IMR-90 (cell line): ENCODE results near the gene NPAS3. TPM values are rescaled to one million over a fixed set of nuclear protein-coding genes. Genes with fewer than 3 reads are reported as not detected.

Experiments
- ATAC-seq: fragments of 200-7000 bp; cut with Tn5 transposase; 2 replicates; pipeline ENCODE4 v1.9.1; 2020; ENCODE audit warnings: low read depth, mild to moderate bottlenecking, moderate library complexity
- BruUV-seq: library from RNA; stranded (reverse); fragments of 400-500 nt; replicated peaks from 2 replicates; lab custom pipeline; 2021; lab: Mats Ljungman, UMichigan
- CTCF ChIA-PET: fragments of 300-600 bp; formaldehyde crosslinking; extraction: SDS; loops from one replicate; lab custom pipeline; 2021; ENCODE audit warnings: antibody characterized with exemption; lab: Yijun Ruan, JAX
- POLR2A ChIA-PET: fragments of 300-600 bp; sonication (Branson Sonifier 250); formaldehyde crosslinking; loops from one replicate; lab custom pipeline; 2022; ENCODE audit warnings: antibody characterized with exemption; ENCODE audit not compliant: unreplicated experiment; lab: Charles Lee
- DNase-seq: peaks from one replicate; pipeline ENCODE4 v3.0.0; 2013
- H2AFZ ChIP-seq: replicated peaks from 2 replicates; pipeline ENCODE3; 2013; ENCODE audit warnings: low read length, mild to moderate bottlenecking; ENCODE audit not compliant: poor library complexity
- H2AK5ac ChIP-seq: 2 replicates; pipeline ENCODE4 v1.6.1; 2013; ENCODE audit warnings: low read depth, low read length, inconsistent platforms
- H2AK9ac ChIP-seq: replicated peaks from 2 replicates; pipeline ENCODE3; 2013; ENCODE audit warnings: mild to moderate bottlenecking, low read depth, low read length, moderate library complexity; ENCODE audit not compliant: poor library complexity
- H2BK120ac ChIP-seq: 2 replicates; pipeline ENCODE4 v1.6.1; 2013; ENCODE audit warnings: low read depth, low read length, inconsistent platforms
- H2BK15ac ChIP-seq: 3 replicates; pipeline ENCODE4 v1.6.1; 2013; ENCODE audit warnings: low read depth, low read length, inconsistent platforms
- H2BK20ac ChIP-seq: 2 replicates; pipeline ENCODE4 v1.6.1; 2013; ENCODE audit warnings: low read depth, mild to moderate bottlenecking, inconsistent platforms, low read length, moderate library complexity
- H2BK5ac ChIP-seq: 2 replicates; pipeline ENCODE4 v1.6.1; 2013; ENCODE audit warnings: mild to moderate bottlenecking, low read depth, low read length, inconsistent platforms; ENCODE audit not compliant: poor library complexity, severe bottlenecking
- H3K14ac ChIP-seq: replicated peaks from 2 replicates; pipeline ENCODE4 v1.6.1; 2013; ENCODE audit warnings: low read depth, low read length, inconsistent platforms
- H3K18ac ChIP-seq: 2 replicates; pipeline ENCODE4 v1.6.1; 2013; ENCODE audit warnings: low read depth, low read length, control low read depth
- H3K23ac ChIP-seq: 2 replicates; pipeline ENCODE4 v1.6.1; 2013; ENCODE audit warnings: low read depth, low read length, inconsistent platforms
- H3K27ac ChIP-seq: 2 replicates; pipeline ENCODE4 v1.5.1; 2013; ENCODE audit warnings: mild to moderate bottlenecking, control low read depth, low read length; ENCODE audit not compliant: insufficient read depth
- H3K27me3 ChIP-seq: 2 replicates; pipeline ENCODE4 v1.6.1; 2013; ENCODE audit warnings: low read length; ENCODE audit not compliant: control insufficient read depth, insufficient read depth
- H3K36me3 ChIP-seq: 2 replicates; pipeline ENCODE4 v1.6.1; 2013; ENCODE audit warnings: low read length, mixed read lengths; ENCODE audit not compliant: control insufficient read depth, insufficient read depth
- H3K4ac ChIP-seq: 2 replicates; pipeline ENCODE4 v1.6.1; 2013; ENCODE audit warnings: low read depth, low read length, inconsistent platforms
- H3K4me1 ChIP-seq: 2 replicates; pipeline ENCODE4 v1.6.1; 2013; ENCODE audit warnings: low read length, mixed read lengths; ENCODE audit not compliant: control insufficient read depth, insufficient read depth
- H3K4me2 ChIP-seq: 2 replicates; pipeline ENCODE4 v1.6.1; 2013; ENCODE audit warnings: low read depth, mild to moderate bottlenecking, control low read depth, low read length, moderate library complexity
- H3K4me3 ChIP-seq: 2 replicates; pipeline ENCODE4 v1.5.1; 2013; ENCODE audit warnings: low read depth, mild to moderate bottlenecking, control low read depth, low read length, moderate library complexity; ENCODE audit not compliant: insufficient read depth
- H3K56ac ChIP-seq: 2 replicates; pipeline ENCODE4 v1.6.1; 2013; ENCODE audit warnings: low read length, inconsistent platforms; ENCODE audit not compliant: insufficient read depth; ENCODE audit errors: extremely low read depth
- H3K79me1 ChIP-seq, 2 experiments: 2 replicates each; pipeline ENCODE4 v1.6.1; 2013; ENCODE audit warnings: low read length in 2 of 2, inconsistent platforms in 1 of 2, low read depth in 1 of 2
- H3K9ac ChIP-seq: 2 replicates; pipeline ENCODE4 v1.6.1; 2013; ENCODE audit warnings: low read depth, low read length, control low read depth
- H3K9me1 ChIP-seq: 2 replicates; pipeline ENCODE4 v1.6.1; 2013; ENCODE audit warnings: low read length, inconsistent platforms; ENCODE audit not compliant: insufficient read depth
- H3K9me3 ChIP-seq: 2 replicates; pipeline ENCODE4 v1.6.1; 2013; ENCODE audit warnings: low read length; ENCODE audit not compliant: control insufficient read depth, insufficient read depth
- H4K20me1 ChIP-seq: 2 replicates; pipeline ENCODE4 v1.6.1; 2013; ENCODE audit warnings: low read length, inconsistent platforms; ENCODE audit not compliant: insufficient read depth
- H4K5ac ChIP-seq: 2 replicates; pipeline ENCODE4 v1.6.1; 2013; ENCODE audit warnings: mild to moderate bottlenecking, low read depth, low read length, control low read depth
- H4K8ac ChIP-seq, 2 experiments: 2 replicates each; pipeline ENCODE4 v1.6.1; 2013; ENCODE audit warnings: low read depth in 2 of 2, low read length in 2 of 2, control low read depth in 1 of 2, inconsistent platforms in 1 of 2
- H4K91ac ChIP-seq: 2 replicates; pipeline ENCODE4 v1.6.1; 2013; ENCODE audit warnings: low read depth, low read length, inconsistent platforms; ENCODE audit not compliant: insufficient read depth
- BHLHE40 ChIP-seq: fragments of 150-350 bp; IDR thresholded peaks from 2 replicates; pipeline ENCODE4 v1.6.1; 2016; ENCODE audit warnings: mild to moderate bottlenecking, low read depth, low read length
- POLR2A ChIP-seq: IDR thresholded peaks from 2 replicates; pipeline ENCODE4 v1.6.1; 2012; ENCODE audit warnings: mild to moderate bottlenecking, low read depth, low read length
- RAD21 ChIP-seq: IDR thresholded peaks from 2 replicates; pipeline ENCODE4 v1.6.1; 2012; ENCODE audit warnings: low read length, improper control_type of control experiment
- WGBS, 2 experiments: methylation state at CpG; one replicate each; pipeline versions ENCODE4 v1.1.5 to v1.1.7; 2013; ENCODE audit warnings: missing lambda C conversion rate in 2 of 2; ENCODE audit not compliant: insufficient read length in 1 of 2; ENCODE audit errors: extremely low coverage in 2 of 2; 5-methylcytosine and 5-hydroxymethylcytosine counted together
- dilution Hi-C: fragments of 300-500 bp; cut with HindIII; formaldehyde crosslinking; loops from one replicate; pipeline ENCODE4 v1.14.3; 2018; ENCODE audit warnings: low sequenced_read_pairs; ENCODE audit not compliant: unreplicated experiment
- in situ Hi-C: fragments of 300-500 bp; cut with MboI; formaldehyde crosslinking; loops from 3 replicates; pipeline ENCODE4 v1.14.3; 2019; ENCODE audit warnings: low sequenced_read_pairs, inconsistent platforms, mixed read lengths
- intact Hi-C: fragments of 100-400 bp; cut with micrococcal nuclease; formaldehyde crosslinking; loops from 2 replicates; pipeline ENCODE4 v1.10.0; 2022
- polyA plus RNA-seq, 3 experiments: library from polyadenylated mRNA; depleted of rRNA; stranded (reverse); fragments of >200 nt; gene quantifications; 2 replicates each; pipeline ENCODE4 v1.2.3, GENCODE V29; 2012; ENCODE audit warnings: low replicate concordance in 1 of 3
- total RNA-seq: library from RNA; depleted of rRNA; stranded (reverse); fragments of >200 nt; gene quantifications from 2 replicates; pipeline ENCODE4 v1.2.3, GENCODE V29; 2012
- TF ChIP-seq, protein P1 (sequence below): conservative IDR thresholded peaks from 2 replicates; pipeline ENCODE4 v1.5.1; 2012; ENCODE audit warnings: mild to moderate bottlenecking, low read depth, low read length, improper control_type of control experiment
- TF ChIP-seq, protein P2 (sequence below): fragments of 150-350 bp; IDR thresholded peaks from 2 replicates; pipeline ENCODE4 v1.6.1; 2016; ENCODE audit warnings: low read depth, mild to moderate bottlenecking, low read length, moderate library complexity, borderline replicate concordance

The NPAS3 gene
- total and polyA plus RNA-seq, 2 of the 4 experiments (the other 2 are of a cell fraction), result not detected

DNA sequence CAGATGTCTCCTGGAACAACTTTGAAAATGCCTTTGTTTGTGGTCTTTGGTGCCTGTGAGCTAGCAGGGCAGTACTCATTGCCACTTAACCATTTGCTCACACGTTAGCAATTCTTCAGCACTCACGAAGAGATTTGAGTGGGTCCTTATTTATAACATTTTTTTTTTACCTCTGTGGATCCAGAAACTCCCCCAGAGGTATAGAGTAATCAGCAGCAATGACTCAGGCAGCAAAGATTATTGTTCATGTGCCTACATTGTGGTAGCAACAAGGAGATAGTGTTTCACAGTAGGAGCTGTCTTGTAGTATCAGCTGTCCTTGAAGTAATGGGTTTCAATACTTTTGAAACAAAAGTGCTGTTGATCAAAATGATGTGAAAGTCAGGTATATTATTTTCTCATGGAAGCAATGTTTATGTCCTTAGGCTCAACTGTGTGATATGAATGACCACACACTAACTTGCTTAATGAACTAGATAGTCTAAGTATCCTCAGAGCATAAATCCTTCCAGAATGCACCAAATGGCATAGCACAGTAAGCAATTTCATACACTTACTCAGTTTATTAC lies 708.1 kb downstream of the NPAS3 start:
- BruUV-seq, result no TSS peak

More for the DNA sequence above, 708.1 kb downstream of the NPAS3 start:
- no peak overlapping the region for H3K27ac ChIP-seq
- H2BK20ac ChIP-seq, result no peak overlapping the region
- H2AK9ac ChIP-seq, result no peak overlapping the region
- H3K9ac ChIP-seq, result no peak overlapping the region
- TF ChIP-seq, protein P1, sequence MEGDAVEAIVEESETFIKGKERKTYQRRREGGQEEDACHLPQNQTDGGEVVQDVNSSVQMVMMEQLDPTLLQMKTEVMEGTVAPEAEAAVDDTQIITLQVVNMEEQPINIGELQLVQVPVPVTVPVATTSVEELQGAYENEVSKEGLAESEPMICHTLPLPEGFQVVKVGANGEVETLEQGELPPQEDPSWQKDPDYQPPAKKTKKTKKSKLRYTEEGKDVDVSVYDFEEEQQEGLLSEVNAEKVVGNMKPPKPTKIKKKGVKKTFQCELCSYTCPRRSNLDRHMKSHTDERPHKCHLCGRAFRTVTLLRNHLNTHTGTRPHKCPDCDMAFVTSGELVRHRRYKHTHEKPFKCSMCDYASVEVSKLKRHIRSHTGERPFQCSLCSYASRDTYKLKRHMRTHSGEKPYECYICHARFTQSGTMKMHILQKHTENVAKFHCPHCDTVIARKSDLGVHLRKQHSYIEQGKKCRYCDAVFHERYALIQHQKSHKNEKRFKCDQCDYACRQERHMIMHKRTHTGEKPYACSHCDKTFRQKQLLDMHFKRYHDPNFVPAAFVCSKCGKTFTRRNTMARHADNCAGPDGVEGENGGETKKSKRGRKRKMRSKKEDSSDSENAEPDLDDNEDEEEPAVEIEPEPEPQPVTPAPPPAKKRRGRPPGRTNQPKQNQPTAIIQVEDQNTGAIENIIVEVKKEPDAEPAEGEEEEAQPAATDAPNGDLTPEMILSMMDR, result no peak
- TF ChIP-seq POLR2A (no peak), BHLHE40 (no peak), RAD21 (no peak)
- TF ChIP-seq, protein P2, sequence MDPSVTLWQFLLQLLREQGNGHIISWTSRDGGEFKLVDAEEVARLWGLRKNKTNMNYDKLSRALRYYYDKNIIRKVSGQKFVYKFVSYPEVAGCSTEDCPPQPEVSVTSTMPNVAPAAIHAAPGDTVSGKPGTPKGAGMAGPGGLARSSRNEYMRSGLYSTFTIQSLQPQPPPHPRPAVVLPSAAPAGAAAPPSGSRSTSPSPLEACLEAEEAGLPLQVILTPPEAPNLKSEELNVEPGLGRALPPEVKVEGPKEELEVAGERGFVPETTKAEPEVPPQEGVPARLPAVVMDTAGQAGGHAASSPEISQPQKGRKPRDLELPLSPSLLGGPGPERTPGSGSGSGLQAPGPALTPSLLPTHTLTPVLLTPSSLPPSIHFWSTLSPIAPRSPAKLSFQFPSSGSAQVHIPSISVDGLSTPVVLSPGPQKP, result no peak
- no peak overlapping the region for H2AFZ ChIP-seq
- H3K9me3 ChIP-seq, result no peaks in the 10 kb centered on the region
- H2BK5ac ChIP-seq, result no peak overlapping the region
- H4K8ac ChIP-seq, result no peak overlapping the region
- H3K4me3 ChIP-seq, result no peak overlapping the region
- no peak overlapping the region for H3K18ac ChIP-seq
- intact Hi-C loops, result no loop called here
- WGBS, 2 experiments, result no CpG with 5 or more reads among the region's 2 CpGs
- no peak overlapping the region for H3K23ac ChIP-seq
- no peak overlapping the region for H3K4ac ChIP-seq
- in situ Hi-C loops, result no loop called here
- no peak overlapping the region for H3K4me2 ChIP-seq
- no peaks in the 10 kb centered on the region for H3K79me1 ChIP-seq
- DNase-seq, result peak; percentile 49
- dilution Hi-C loops, result no loop called here
- ChIA-PET CTCF (no interaction called here), POLR2A (no interaction called here)
- no peak overlapping the region for H3K14ac ChIP-seq
- H3K4me1 ChIP-seq, result no peaks in the 10 kb centered on the region
- no peak overlapping the region for H2BK15ac ChIP-seq
- no peaks in the 10 kb centered on the region; the same call in 1 of the 2 replicates for H3K27me3 ChIP-seq
- no peak overlapping the region for H2BK120ac ChIP-seq
- no peaks in the 10 kb centered on the region for H3K36me3 ChIP-seq
- H4K91ac ChIP-seq, result no peak overlapping the region
- H4K5ac ChIP-seq, result no peak overlapping the region
- no peak overlapping the region for H2AK5ac ChIP-seq
- H3K9me1 ChIP-seq, result no peaks in the 10 kb centered on the region
- no peak overlapping the region for H3K56ac ChIP-seq
- H4K20me1 ChIP-seq, result no peaks in the 10 kb centered on the region
- ATAC-seq, result no peak; the same call in 1 of the 2 replicates
